Prostate gland (tissue), 2 donors: Measurements from ENCODE around the gene ADSS2. TPM values are rescaled to one million over a fixed set of nuclear protein-coding genes. Genes with fewer than 3 reads are reported as not detected.
A peak's percentile ranks its signal among the peaks of the same experiment; 100 is the strongest.

Source experiments
- DNase-seq: peaks from one replicate; pipeline ENCODE4 v3.0.0-alpha.2; 2019; ENCODE audit warnings: low spot score
- H3K27ac ChIP-seq, 2 donors: fragments of 200-600 bp; sonication (generic); 2 replicates each; pipeline ENCODE4 v1.5.1; 2017 to 2019
- H3K27me3 ChIP-seq: fragments of 200-600 bp; sonication (generic); replicated peaks from 2 replicates; pipeline ENCODE4 v1.5.1; 2019; ENCODE audit not compliant: insufficient read depth
- H3K36me3 ChIP-seq, 2 donors: fragments of 200-600 bp; sonication (generic); 1 replicate in 1 of 2; 2 replicates in 1 of 2; pipeline versions ENCODE4 v1.5.1 to v1.8.1; 2017 to 2019
- H3K4me1 ChIP-seq: fragments of 200-600 bp; sonication (generic); replicated peaks from 2 replicates; pipeline ENCODE4 v1.5.1; 2019
- H3K4me3 ChIP-seq, 2 donors: fragments of 200-600 bp; sonication (generic); 2 replicates each; pipeline ENCODE4 v1.5.1; 2017 to 2019
- H3K9me3 ChIP-seq: fragments of 200-600 bp; sonication (generic); 2 replicates; pipeline ENCODE4 v1.5.1; 2017
- CTCF ChIP-seq, 4 experiments: fragments of 200-600 bp in 2 of 4; fragments of 450-650 bp in 2 of 4; sonication (generic) in 2 of 4; IDR thresholded peaks; 1 replicate in 3 of 4; 2 replicates in 1 of 4; pipeline ENCODE4 v1.5.1; 2016 to 2019; ENCODE audit warnings: antibody characterized with exemption in 4 of 4, mild to moderate bottlenecking in 2 of 4, moderate library complexity in 2 of 4
- POLR2A ChIP-seq: fragments of 450-650 bp; IDR thresholded peaks from one replicate; pipeline ENCODE4 v1.6.1; 2016; ENCODE audit warnings: antibody characterized with exemption, mild to moderate bottlenecking
- POLR2AphosphoS5 ChIP-seq: sonication (generic); formaldehyde crosslinking; IDR thresholded peaks from one replicate; pipeline ENCODE4 v1.6.1; 2017; ENCODE audit warnings: antibody characterized with exemption
- WGBS: methylation state at CpG from one replicate; pipeline ENCODE4 v1.1.5; 2018; 5-methylcytosine and 5-hydroxymethylcytosine counted together
- intact Hi-C: fragments of 100-400 bp; cut with DNase I; formaldehyde crosslinking; loops from one replicate; pipeline ENCODE4 v1.14.2; 2022
- total RNA-seq, 2 donors: library from RNA; depleted of rRNA; stranded (reverse); fragments of >200 nt; gene quantifications; one replicate each; pipeline ENCODE4 v1.1.0, GENCODE V29; 2016

The ADSS2 gene
- total RNA-seq, 2 donors from 2014 or later = 42.5 to 43.2 TPM

GRCh38 chr1:244456586-244456985, 4.9 kb upstream of the ADSS2 start:
- no peak overlapping the region for H3K4me3 ChIP-seq
- no peaks in the 10 kb centered on the region for H3K36me3 ChIP-seq
- TF ChIP-seq CTCF (IDR thresholded peaks at IDR 0.05) (no peak), POLR2A (no peak), POLR2AphosphoS5 (no peak)
- 100% methylated on average over 1 of the region's 1 CpG for WGBS
- no peak overlapping the region for H3K27ac ChIP-seq
- intact Hi-C loops = loop anchor here (10.0 kb wide), 2 partner anchors 242 to 612 kb away; no protein-coding TSS in a partner anchor
- H3K9me3 ChIP-seq = no peaks in the 10 kb centered on the region
- no peak for DNase-seq
- H3K4me1 ChIP-seq = no peaks in the 10 kb centered on the region
- no peaks in the 10 kb centered on the region for H3K27me3 ChIP-seq

- Histone ChIP-seq H3K9me3 (no peaks in the 10 kb centered on the region), H3K27me3 (no peaks in the 10 kb centered on the region), H3K4me3 (no peak overlapping the region), H3K36me3 (no peaks in the 10 kb centered on the region), H3K4me1 (no peaks in the 10 kb centered on the region), H3K27ac (peak overlapping the region; percentile 55 to 74)
- 40% methylated on average over 6 of the region's 6 CpGs for WGBS
- TF ChIP-seq POLR2A (no peak), POLR2AphosphoS5 (peak; percentile 69)
- intact Hi-C loops = loop anchor here (10.0 kb wide), 2 partner anchors 240 to 610 kb away; no protein-coding TSS in a partner anchor
- peak; percentile 37 for DNase-seq
Measured at GRCh38 chr1:244454412-244454811, 2.7 kb upstream of the ADSS2 start.

GRCh38 chr1:244451951-244452795, 464 bp upstream of the ADSS2 start:
- DNase-seq = peak; percentile 99
- intact Hi-C loops = loop anchor here (10.0 kb wide), 2 partner anchors 237 to 607 kb away; no protein-coding TSS in a partner anchor
- TF ChIP-seq CTCF (IDR thresholded peaks at IDR 0.05) (peak; percentile 34 to 81 (median 58)), POLR2A (no peak), POLR2AphosphoS5 (peak; percentile 96)

GRCh38 chr1:244450597-244451538, 841 bp downstream of the ADSS2 start:
- H3K27ac ChIP-seq = peak overlapping the region; percentile 94 to 97
- no peaks in the 10 kb centered on the region for H3K27me3 ChIP-seq
- DNase-seq = peak; percentile 33
- no peak for TF ChIP-seq CTCF (IDR thresholded peaks at IDR 0.05)
- TF ChIP-seq POLR2AphosphoS5 = peak; percentile 35
- H3K4me3 ChIP-seq = peak overlapping the region; percentile 82 to 88
- no peaks in the 10 kb centered on the region for H3K36me3 ChIP-seq
- WGBS = under 1% methylated on average over 33 of the region's 41 CpGs
- no peaks in the 10 kb centered on the region for H3K4me1 ChIP-seq
- H3K9me3 ChIP-seq = no peaks in the 10 kb centered on the region
- intact Hi-C loops = loop anchor here (10.0 kb wide), 2 partner anchors 236 to 606 kb away; no protein-coding TSS in a partner anchor

More at GRCh38 chr1:244451951-244452795, 464 bp upstream of the ADSS2 start:
- peak overlapping the region; percentile 82 to 88 for H3K4me3 ChIP-seq
- H3K27ac ChIP-seq = peak overlapping the region; percentile 94 to 97
- H3K27me3 ChIP-seq = no peaks in the 10 kb centered on the region
- no peaks in the 10 kb centered on the region for H3K9me3 ChIP-seq
- no peaks in the 10 kb centered on the region for H3K36me3 ChIP-seq
- H3K4me1 ChIP-seq = no peaks in the 10 kb centered on the region
- WGBS = 7% methylated on average over 43 of the region's 47 CpGs
